Keratinocyte (primary cell): Measurements from ENCODE around the gene BRI3BP.

Source experiments
- CTCF ChIP-seq, 3 experiments: IDR thresholded peaks in 1 of 3; conservative IDR thresholded peaks in 1 of 3; optimal IDR thresholded peaks in 1 of 3; 2 replicates in 2 of 3; 3 replicates in 1 of 3; pipeline versions ENCODE3 to v1.5.1; 2011; ENCODE audit warnings: low read length in 3 of 3, mild to moderate bottlenecking in 3 of 3, moderate library complexity in 2 of 3, control low read depth in 1 of 3, inconsistent platforms in 1 of 3; ENCODE audit not compliant: insufficient read depth in 2 of 3; ENCODE audit errors: extremely low read depth in 1 of 3
- EZH2 ChIP-seq: IDR thresholded peaks from one replicate; pipeline ENCODE4 v1.6.1; 2012; ENCODE audit warnings: inconsistent platforms, mild to moderate bottlenecking, low read length, moderate library complexity

- no peak for TF ChIP-seq EZH2
- TF ChIP-seq CTCF (optimal IDR thresholded peaks at IDR 0.05 in 1 of 3, IDR thresholded peaks at IDR 0.05 in 1 of 3, conservative IDR thresholded peaks at IDR 0.05 in 1 of 3; ENCODE audit: extremely low read depth in 1 of 3, insufficient read depth in 2 of 3, low read length in 3 of 3) = no peak
Observed at GRCh38 chr12:124947013-124947412, 46.4 kb upstream of the BRI3BP start.
